Stromal cell of bone marrow (primary cell): ENCODE data around the gene CLASP1.
"Not testable (repeated sequence)": the region's sequence is repeated elsewhere in the genome, so short reads cannot be mapped to it uniquely, and the experiment has no call there.

ENCODE experiments used
- DNase-seq: peaks from one replicate; pipeline ENCODE4 v3.0.0-alpha.2; 2012; ENCODE audit warnings: low read depth

The CLASP1 gene

GRCh38 chr2:121504316-121504715 lies 144.9 kb downstream of the CLASP1 start:
- no peak for DNase-seq

- DNase-seq, result no peak
Measured at GRCh38 chr2:121502781-121503180, 146.5 kb downstream of the CLASP1 start.

GRCh38 chr2:121502246-121502645 lies 147.0 kb downstream of the CLASP1 start:
- no peak for DNase-seq

GRCh38 chr2:121501554-121501953 lies 147.7 kb downstream of the CLASP1 start:
- DNase-seq, result no peak

- peak; percentile 53 for DNase-seq
Measured at GRCh38 chr2:121501031-121501430, 148.2 kb downstream of the CLASP1 start.

GRCh38 chr2:121498731-121499130 lies 150.5 kb downstream of the CLASP1 start:
- DNase-seq, result no peak

- DNase-seq, result no peak
Measured at GRCh38 chr2:121492409-121492808, 156.9 kb downstream of the CLASP1 start.

GRCh38 chr2:121491518-121491917 lies 157.7 kb downstream of the CLASP1 start:
- peak; percentile 21 for DNase-seq

- no peak for DNase-seq
Measured at GRCh38 chr2:121490584-121491133, 158.6 kb downstream of the CLASP1 start.

- no peak for DNase-seq
Measured at GRCh38 chr2:121489911-121490583, 159.2 kb downstream of the CLASP1 start.

- DNase-seq, result no peak
Measured at GRCh38 chr2:121489284-121489683, 160.0 kb downstream of the CLASP1 start.

- no peak for DNase-seq
Measured at GRCh38 chr2:121486191-121486790, 163.0 kb downstream of the CLASP1 start.

- DNase-seq, result no peak
Measured at GRCh38 chr2:121485039-121485438, 164.2 kb downstream of the CLASP1 start.

- no peak for DNase-seq
Measured at GRCh38 chr2:121483846-121484245, 165.4 kb downstream of the CLASP1 start.

- DNase-seq, result no peak
Measured at GRCh38 chr2:121483021-121483420, 166.2 kb downstream of the CLASP1 start.

GRCh38 chr2:121480826-121481225 lies 168.4 kb downstream of the CLASP1 start:
- DNase-seq, result peak; percentile 51

GRCh38 chr2:121479882-121480522 lies 169.3 kb downstream of the CLASP1 start:
- DNase-seq, result no peak

GRCh38 chr2:121478996-121479745 lies 170.1 kb downstream of the CLASP1 start:
- no peak for DNase-seq

GRCh38 chr2:121478358-121478995 lies 170.8 kb downstream of the CLASP1 start:
- DNase-seq, result not testable (repeated sequence)

- no peak for DNase-seq
Measured at GRCh38 chr2:121476684-121477083, 172.6 kb downstream of the CLASP1 start.

GRCh38 chr2:121475811-121476571 lies 173.3 kb downstream of the CLASP1 start:
- no peak for DNase-seq
